Activated naive CD8-positive, alpha-beta T cell treated with anti-CD3 and anti-CD28 coated beads for 36 hours (primary cell): ENCODE measurements around the gene NT5DC4. TPM values are rescaled to one million over a fixed set of nuclear protein-coding genes. Genes with fewer than 3 reads are reported as not detected.

Experiments
- DNase-seq: peaks from one replicate; pipeline ENCODE4 v3.0.0; 2021
- H3K27ac Mint-ChIP-seq: one replicate; pipeline ENCODE4 v1.8.0; 2022; ENCODE audit warnings: mild to moderate bottlenecking, moderate library complexity, mixed read lengths
- H3K27me3 Mint-ChIP-seq: one replicate; pipeline ENCODE4 v1.8.0; 2022; ENCODE audit warnings: mild to moderate bottlenecking, mixed read lengths
- H3K36me3 Mint-ChIP-seq: one replicate; pipeline ENCODE4 v1.8.0; 2021; ENCODE audit warnings: mild to moderate bottlenecking, mixed read lengths
- H3K4me1 Mint-ChIP-seq: one replicate; pipeline ENCODE4 v1.8.0; 2021; ENCODE audit warnings: mixed read lengths
- H3K4me3 Mint-ChIP-seq: one replicate; pipeline ENCODE4 v1.8.0; 2022; ENCODE audit warnings: mild to moderate bottlenecking, moderate library complexity, mixed read lengths
- H3K9me3 Mint-ChIP-seq: one replicate; pipeline ENCODE4 v1.8.0; 2022; ENCODE audit warnings: mixed read lengths
- total RNA-seq, 2 experiments: library from RNA; stranded (reverse); gene quantifications; one replicate each; pipeline ENCODE4 v1.2.3, GENCODE V29; 2021

The NT5DC4 gene
- not detected for total RNA-seq

- no peaks in the 10 kb centered on the region for H3K27me3 Mint-ChIP-seq
Observed at GRCh38 chr2:112720785-112721184, at the start of gene NT5DC4. Gene NT5DC4, plus strand, starts transcription at chr2:112721020. Its CDS starts 60 bp downstream, at chr2:112721080.

GRCh38 chr2:112671801-112672200 is 49.0 kb upstream of the NT5DC4 start:
- H3K27ac Mint-ChIP-seq, result no peak overlapping the region
- peaks cover 3% of the 10 kb centered on the region for H3K4me1 Mint-ChIP-seq
- peaks cover 15% of the 10 kb centered on the region for H3K27me3 Mint-ChIP-seq
- H3K4me3 Mint-ChIP-seq, result no peak overlapping the region
- no peak for DNase-seq
- H3K36me3 Mint-ChIP-seq, result peaks cover 3% of the 10 kb centered on the region
- H3K9me3 Mint-ChIP-seq, result no peaks in the 10 kb centered on the region

More at GRCh38 chr2:112720785-112721184, at the start of gene NT5DC4:
- no peak for DNase-seq
- Mint-ChIP-seq H3K9me3 (no peaks in the 10 kb centered on the region), H3K4me1 (no peaks in the 10 kb centered on the region), H3K4me3 (no peak within 1 kb of the TSS), H3K27ac (no peak within 1 kb of the TSS), H3K36me3 (no peaks in the 10 kb centered on the region)

GRCh38 chr2:112673008-112673407 is 47.8 kb upstream of the NT5DC4 start:
- Mint-ChIP-seq H3K27me3 (peaks cover 15% of the 10 kb centered on the region), H3K27ac (no peak overlapping the region), H3K36me3 (peaks cover 3% of the 10 kb centered on the region), H3K9me3 (no peaks in the 10 kb centered on the region), H3K4me3 (no peak overlapping the region), H3K4me1 (peaks cover 3% of the 10 kb centered on the region)
- no peak for DNase-seq

DNA sequence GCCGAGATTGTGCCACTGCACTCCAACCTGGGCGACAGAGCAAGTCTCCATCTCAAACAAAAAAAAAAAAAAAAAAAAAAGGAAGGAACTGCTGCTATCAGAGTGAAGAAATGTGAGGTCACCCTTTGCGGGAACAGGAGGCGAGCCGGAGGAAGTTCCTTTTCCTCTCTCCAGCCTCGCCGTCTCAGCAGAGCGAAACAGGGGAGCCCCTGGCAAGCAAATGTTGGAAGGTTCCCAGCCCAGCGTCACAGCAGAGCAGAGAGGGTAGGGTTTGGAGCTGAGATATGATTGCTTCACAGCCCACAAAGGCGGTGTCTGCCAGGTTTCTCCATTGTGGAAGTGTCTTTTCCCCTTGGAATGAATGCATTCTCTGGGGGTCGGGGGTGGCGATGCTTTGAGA is 46.6 kb upstream of the NT5DC4 start:
- Mint-ChIP-seq H3K4me1 (peaks cover 3% of the 10 kb centered on the region), H3K4me3 (no peak overlapping the region), H3K27ac (no peak overlapping the region), H3K9me3 (no peaks in the 10 kb centered on the region), H3K36me3 (peaks cover 1% of the 10 kb centered on the region), H3K27me3 (peaks cover 15% of the 10 kb centered on the region)
- DNase-seq, result no peak

DNA sequence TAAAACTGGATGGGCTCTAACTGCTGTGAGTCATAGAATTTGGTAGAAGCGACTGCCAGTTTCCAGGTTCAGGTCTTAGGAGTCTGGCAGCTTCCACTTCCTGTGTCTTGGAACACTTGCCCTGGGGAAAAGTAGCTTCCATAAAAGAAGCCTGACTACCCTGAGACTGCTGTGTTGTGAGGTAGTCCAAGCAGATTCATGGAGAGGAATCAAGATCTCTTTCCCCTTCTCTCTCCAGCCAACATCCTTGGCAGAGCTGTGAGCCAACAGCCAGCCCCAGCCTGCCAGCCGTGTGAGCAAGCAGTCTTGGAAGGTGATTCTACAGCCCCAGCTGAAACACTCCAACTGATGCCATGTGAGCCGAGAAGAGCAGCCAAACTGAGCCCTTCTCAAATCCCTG is 41.3 kb upstream of the NT5DC4 start:
- DNase-seq, result no peak
- no peaks in the 10 kb centered on the region for H3K9me3 Mint-ChIP-seq
- no peaks in the 10 kb centered on the region for H3K4me1 Mint-ChIP-seq
- H3K27me3 Mint-ChIP-seq, result peaks cover 3% of the 10 kb centered on the region
- H3K36me3 Mint-ChIP-seq, result no peaks in the 10 kb centered on the region
- no peak overlapping the region for H3K4me3 Mint-ChIP-seq
- H3K27ac Mint-ChIP-seq, result no peak overlapping the region

DNA sequence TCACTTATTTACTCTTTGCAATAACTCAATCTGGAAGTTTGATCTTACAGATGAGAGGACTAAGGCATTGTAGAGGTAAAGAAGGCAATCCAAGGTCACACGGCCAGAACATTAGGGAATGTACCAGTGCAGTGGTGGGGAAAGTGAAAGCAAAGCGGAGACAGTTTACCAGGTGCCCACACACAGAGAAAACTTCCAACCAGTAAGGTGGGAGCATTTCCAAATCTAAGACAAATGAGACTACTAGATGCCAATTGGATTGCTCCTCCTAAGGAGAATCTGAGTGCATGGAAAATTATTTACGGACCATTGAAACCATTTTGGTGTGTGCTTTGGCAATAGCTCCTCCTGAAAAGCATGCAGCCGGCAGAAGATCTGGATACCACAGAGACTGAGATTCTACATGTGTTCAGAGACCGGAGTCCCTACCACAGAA is 40.1 kb upstream of the NT5DC4 start:
- H3K36me3 Mint-ChIP-seq, result no peaks in the 10 kb centered on the region
- DNase-seq, result no peak
- no peak overlapping the region for H3K4me3 Mint-ChIP-seq
- no peaks in the 10 kb centered on the region for H3K27me3 Mint-ChIP-seq
- no peak overlapping the region for H3K27ac Mint-ChIP-seq
- H3K9me3 Mint-ChIP-seq, result no peaks in the 10 kb centered on the region
- no peaks in the 10 kb centered on the region for H3K4me1 Mint-ChIP-seq

DNA sequence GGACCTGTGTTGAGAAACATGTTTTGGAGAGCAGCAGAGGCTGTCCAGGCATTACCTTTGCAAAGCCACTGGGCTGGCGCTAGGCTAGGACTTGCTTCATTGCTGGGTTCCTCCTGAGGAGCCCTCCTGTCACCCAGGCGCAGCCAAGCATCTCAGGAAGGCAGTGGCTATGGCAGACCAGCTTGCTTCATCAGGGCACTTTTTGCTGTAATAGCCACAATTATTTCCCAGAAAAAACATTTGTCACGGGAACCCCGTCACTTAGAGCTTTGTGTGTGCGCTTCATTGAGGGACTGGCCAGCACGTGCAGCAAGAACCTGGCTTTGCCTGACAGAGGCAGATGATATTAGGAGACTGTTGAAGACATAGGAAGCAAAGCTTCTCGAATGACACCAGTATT is 38.7 kb upstream of the NT5DC4 start:
- no peaks in the 10 kb centered on the region for H3K9me3 Mint-ChIP-seq
- H3K4me3 Mint-ChIP-seq, result no peak overlapping the region
- no peaks in the 10 kb centered on the region for H3K27me3 Mint-ChIP-seq
- no peak for DNase-seq
- H3K36me3 Mint-ChIP-seq, result no peaks in the 10 kb centered on the region
- H3K4me1 Mint-ChIP-seq, result no peaks in the 10 kb centered on the region
- H3K27ac Mint-ChIP-seq, result no peak overlapping the region

DNA sequence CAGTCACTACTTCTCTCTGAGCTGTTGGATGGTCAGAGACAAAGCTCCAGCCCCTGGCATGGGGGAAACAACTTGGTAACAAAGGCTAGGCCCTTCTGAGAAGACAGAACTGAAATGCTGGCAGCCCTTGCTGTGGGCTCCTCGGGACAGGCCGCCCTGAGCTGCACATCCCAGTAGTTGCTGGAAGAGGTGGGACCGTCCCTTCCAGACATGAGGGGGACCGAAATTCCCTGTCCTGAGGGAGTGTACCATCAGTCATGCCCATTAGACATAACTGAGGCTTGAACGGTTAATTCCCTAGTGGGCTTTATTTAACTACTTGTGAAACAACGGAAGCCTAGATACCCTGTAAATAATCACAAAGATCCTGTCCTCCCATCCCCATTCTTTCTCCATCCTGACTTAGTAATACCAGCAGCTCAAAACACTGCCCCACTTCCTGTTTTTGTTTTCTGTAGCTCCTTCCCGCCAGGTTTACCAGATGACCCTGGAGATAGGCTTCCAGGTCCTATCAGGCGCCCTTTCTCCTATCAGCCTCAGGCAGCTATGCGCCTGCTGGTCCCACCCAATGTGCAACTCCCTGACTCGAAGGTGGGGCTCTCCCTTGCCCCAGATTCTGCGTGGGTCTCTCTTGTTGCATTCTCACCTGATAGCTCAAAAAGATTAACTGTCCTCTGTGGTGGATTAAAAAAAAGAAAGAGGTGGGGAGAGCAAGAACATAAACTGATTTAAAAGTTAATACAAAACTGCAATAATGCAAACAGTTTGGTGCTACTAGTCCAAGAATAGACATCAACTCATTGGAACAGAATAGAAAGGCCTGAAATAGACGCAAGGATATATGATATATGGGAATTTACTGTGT is 37.0 kb upstream of the NT5DC4 start:
- H3K4me1 Mint-ChIP-seq, result no peaks in the 10 kb centered on the region
- no peaks in the 10 kb centered on the region for H3K27me3 Mint-ChIP-seq
- no peaks in the 10 kb centered on the region for H3K36me3 Mint-ChIP-seq
- H3K4me3 Mint-ChIP-seq, result no peak overlapping the region
- no peaks in the 10 kb centered on the region for H3K9me3 Mint-ChIP-seq
- no peak overlapping the region for H3K27ac Mint-ChIP-seq
- DNase-seq, result no peak

- Mint-ChIP-seq H3K4me1 (no peaks in the 10 kb centered on the region), H3K36me3 (no peaks in the 10 kb centered on the region), H3K27ac (no peak overlapping the region), H3K4me3 (no peak overlapping the region), H3K9me3 (no peaks in the 10 kb centered on the region), H3K27me3 (no peaks in the 10 kb centered on the region)
- DNase-seq, result no peak
Observed at GRCh38 chr2:112684415-112684775, 36.4 kb upstream of the NT5DC4 start.

DNA sequence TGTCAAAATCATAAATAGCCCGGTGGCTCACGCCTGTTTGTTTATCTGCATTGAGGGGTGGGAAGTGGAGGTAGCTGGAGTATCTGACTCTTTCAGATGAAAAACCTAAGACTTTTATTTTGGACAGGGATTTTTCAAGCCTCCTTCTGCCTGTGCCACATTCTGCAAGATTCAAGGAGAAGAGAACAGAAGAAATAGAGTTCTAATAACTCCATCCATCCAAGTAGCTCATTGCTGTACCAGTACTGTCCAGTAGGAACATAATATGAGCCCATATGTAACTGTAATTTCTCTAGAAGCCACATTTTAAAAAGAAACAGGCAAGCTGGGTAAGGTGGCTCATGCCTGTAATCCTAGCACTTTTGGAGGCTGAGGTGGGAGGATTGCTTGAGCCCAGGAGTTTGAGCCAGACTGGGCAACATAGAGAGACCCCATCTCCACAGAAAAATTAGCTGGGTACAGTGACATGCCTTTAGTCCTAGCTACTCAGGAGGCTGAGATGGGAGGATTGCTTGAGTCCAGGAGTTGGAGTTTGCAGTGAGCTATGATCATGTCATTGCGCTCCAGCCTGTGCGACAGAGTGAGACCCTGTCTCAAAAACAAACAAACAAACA is 35.4 kb upstream of the NT5DC4 start:
- Mint-ChIP-seq H3K27me3 (no peaks in the 10 kb centered on the region), H3K27ac (no peak overlapping the region), H3K36me3 (no peaks in the 10 kb centered on the region), H3K4me1 (no peaks in the 10 kb centered on the region), H3K4me3 (no peak overlapping the region), H3K9me3 (no peaks in the 10 kb centered on the region)
- no peak for DNase-seq

DNA sequence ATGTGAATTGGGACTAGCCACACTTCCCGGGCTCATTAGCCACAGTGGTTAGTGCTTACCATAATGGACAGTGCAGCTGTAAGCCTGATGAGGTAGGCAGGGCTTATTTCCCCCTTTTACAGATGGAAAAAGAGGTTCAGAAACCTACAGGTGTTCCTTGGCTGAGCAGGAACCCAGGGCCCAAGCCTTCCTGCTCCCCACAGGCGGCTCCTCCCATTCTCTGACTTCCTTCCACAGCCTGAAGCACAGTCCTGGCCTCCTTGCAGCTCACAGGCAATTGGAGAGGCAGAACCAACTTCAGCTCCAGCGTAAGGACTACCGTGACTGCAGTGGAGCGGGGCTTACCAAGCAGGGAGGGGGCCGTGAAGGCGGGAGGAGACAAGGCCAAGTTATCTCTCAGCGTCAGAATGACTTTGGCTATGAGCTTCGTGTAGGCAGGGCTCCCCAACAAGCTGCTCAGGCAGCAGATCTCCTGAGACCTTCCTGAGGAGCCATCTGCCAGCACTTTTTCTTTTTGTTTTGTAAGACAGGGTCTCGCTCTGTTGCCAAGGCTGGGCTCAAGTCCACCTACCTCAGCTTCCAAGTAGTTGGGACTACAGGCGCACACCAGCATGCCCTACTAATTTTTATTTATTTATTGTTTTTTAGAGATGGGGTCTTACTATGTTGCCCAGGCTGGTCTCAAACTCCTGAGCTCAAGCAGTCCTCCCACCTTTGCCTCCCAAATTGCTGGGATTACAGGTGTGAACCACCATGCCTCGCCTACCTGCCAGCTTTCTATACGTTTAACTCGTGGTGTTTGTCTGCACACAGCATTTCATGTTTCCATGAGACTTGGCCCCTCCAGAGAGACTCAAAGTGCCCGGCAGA is 34.2 kb upstream of the NT5DC4 start:
- H3K36me3 Mint-ChIP-seq, result no peaks in the 10 kb centered on the region
- H3K4me1 Mint-ChIP-seq, result peaks cover 5% of the 10 kb centered on the region
- no peak for DNase-seq
- peaks cover 5% of the 10 kb centered on the region for H3K27me3 Mint-ChIP-seq
- H3K4me3 Mint-ChIP-seq, result no peak overlapping the region
- no peak overlapping the region for H3K27ac Mint-ChIP-seq
- H3K9me3 Mint-ChIP-seq, result no peaks in the 10 kb centered on the region

DNA sequence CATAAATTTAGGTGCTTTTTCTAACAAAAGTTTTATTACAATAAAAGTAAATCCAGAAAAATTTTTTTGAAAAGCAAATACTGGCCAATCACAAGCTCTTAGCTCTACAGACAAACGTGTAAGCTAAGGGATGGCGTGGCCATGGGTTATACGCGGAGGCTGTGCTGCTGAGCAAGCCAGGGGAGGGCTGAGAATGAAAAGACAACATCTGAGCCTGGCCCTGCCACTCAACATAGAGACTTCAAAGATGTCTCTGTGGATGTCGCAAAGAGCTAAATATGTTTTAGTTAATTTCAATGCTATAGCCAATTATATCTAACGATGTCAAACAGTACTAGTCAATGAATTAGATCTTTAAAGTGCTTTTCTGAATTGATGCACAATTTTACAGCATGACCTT is 33.3 kb upstream of the NT5DC4 start:
- Mint-ChIP-seq H3K36me3 (no peaks in the 10 kb centered on the region), H3K27ac (no peak overlapping the region), H3K4me1 (peaks cover 14% of the 10 kb centered on the region), H3K27me3 (peaks cover 5% of the 10 kb centered on the region), H3K9me3 (no peaks in the 10 kb centered on the region), H3K4me3 (no peak overlapping the region)
- DNase-seq, result no peak

DNA sequence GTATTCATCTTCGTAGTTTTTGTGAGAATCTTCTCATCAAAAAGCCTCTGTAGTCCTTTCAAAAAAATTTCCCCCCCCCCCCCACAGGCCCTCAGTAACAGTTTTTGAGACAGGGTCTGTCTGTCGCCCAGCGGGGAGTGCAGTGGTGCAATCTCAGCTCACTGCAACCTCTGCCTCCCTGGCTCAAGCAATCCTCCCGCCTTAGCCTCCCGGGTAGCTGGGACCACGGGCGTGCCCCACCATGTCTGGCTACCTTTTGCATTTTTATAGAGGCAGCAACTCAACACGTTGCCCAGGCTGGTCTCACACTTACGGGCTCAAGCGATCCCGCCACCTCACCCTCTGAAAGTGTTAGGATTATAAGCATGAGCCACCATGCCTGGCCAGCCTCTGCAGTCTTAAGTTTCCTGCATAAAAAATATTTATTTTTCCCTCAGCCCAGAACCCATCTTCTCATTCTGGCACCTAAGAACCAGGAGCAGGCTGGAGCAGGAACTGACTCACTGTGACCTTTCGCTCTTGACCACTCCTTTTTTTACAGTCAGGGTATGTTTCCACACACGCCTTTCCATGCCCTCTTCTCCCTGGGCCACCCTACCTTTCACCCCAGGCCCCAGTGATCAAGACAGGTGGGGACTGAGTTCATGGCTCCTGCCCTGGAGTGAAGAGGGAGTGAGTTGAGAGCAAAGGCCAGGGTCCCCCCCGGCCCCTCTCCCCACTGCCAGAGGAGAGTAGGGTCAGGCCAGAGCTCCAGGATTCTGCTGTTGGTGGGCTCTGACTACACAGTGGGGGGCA is 32.5 kb upstream of the NT5DC4 start:
- H3K4me3 Mint-ChIP-seq, result no peak overlapping the region
- H3K36me3 Mint-ChIP-seq, result no peaks in the 10 kb centered on the region
- H3K27me3 Mint-ChIP-seq, result peaks cover 5% of the 10 kb centered on the region
- no peak overlapping the region for H3K27ac Mint-ChIP-seq
- DNase-seq, result no peak
- H3K4me1 Mint-ChIP-seq, result peaks cover 21% of the 10 kb centered on the region
- H3K9me3 Mint-ChIP-seq, result no peaks in the 10 kb centered on the region

- Mint-ChIP-seq H3K27ac (peak overlapping the region; percentile 56), H3K4me3 (no peak overlapping the region), H3K36me3 (no peaks in the 10 kb centered on the region), H3K9me3 (no peaks in the 10 kb centered on the region), H3K27me3 (peaks cover 5% of the 10 kb centered on the region), H3K4me1 (peaks cover 22% of the 10 kb centered on the region)
- DNase-seq, result peak; percentile 52
Observed at GRCh38 chr2:112690853-112691401, 29.9 kb upstream of the NT5DC4 start.
